Panc1 (cell line): ENCODE measurements around the gene FAM118A.

ENCODE experiments used
- CTCF ChIP-seq: fragments of 450-650 bp; IDR thresholded peaks from 2 replicates; pipeline ENCODE4 v1.5.1; 2017; ENCODE audit warnings: mild to moderate bottlenecking
- POLR2AphosphoS5 ChIP-seq: IDR thresholded peaks from 2 replicates; pipeline ENCODE4 v1.6.1; 2012; ENCODE audit warnings: mild to moderate bottlenecking, low read depth, low read length, moderate library complexity
- REST ChIP-seq, 2 experiments: IDR thresholded peaks; 2 replicates each; pipeline ENCODE4 v1.6.1; 2011 to 2012; ENCODE audit warnings: low read depth in 2 of 2, control low read depth in 1 of 2, low read length in 1 of 2, mild to moderate bottlenecking in 1 of 2, moderate library complexity in 1 of 2; ENCODE audit not compliant: insufficient read depth in 1 of 2

- no peak for TF ChIP-seq POLR2AphosphoS5
- TF ChIP-seq CTCF: no peak
- no peak for TF ChIP-seq REST (IDR thresholded peaks at IDR 0.05; ENCODE audit: insufficient read depth in 1 of 2, low read depth in 2 of 2, low read length in 1 of 2)
These were observed 6.6 kb upstream of the FAM118A start for GRCh38 chr22:45303181-45303580.
